ENCODE results near the gene F8. TPM values are rescaled to one million over a fixed set of nuclear protein-coding genes. Genes with fewer than 3 reads are reported as not detected.
A peak's percentile ranks its signal among the peaks of the same experiment; 100 is the strongest.
"Not testable (repeated sequence)": the region's sequence is repeated elsewhere in the genome, so short reads cannot be mapped to it uniquely, and the experiment has no call there.

F8 gene
- total RNA-seq, 1 experiment from 2014 or later = 3.3 TPM

- Histone ChIP-seq H3K27me3 (replicated peaks) (no peaks in the 10 kb centered on the region), H3K27ac (no peak overlapping the region), H3K4me3 (no peak overlapping the region), H3K36me3 (no peaks in the 10 kb centered on the region), H3K4me1 (replicated peaks) (no peaks in the 10 kb centered on the region), H3K9me3 (replicated peaks) (no peaks in the 10 kb centered on the region)
- no peak for DNase-seq (ENCODE audit: low read depth in 1 of 2, low spot score in 2 of 2)
Observed at GRCh38 chrX:154988719-154989118, 33.8 kb downstream of the F8 start.

DNA sequence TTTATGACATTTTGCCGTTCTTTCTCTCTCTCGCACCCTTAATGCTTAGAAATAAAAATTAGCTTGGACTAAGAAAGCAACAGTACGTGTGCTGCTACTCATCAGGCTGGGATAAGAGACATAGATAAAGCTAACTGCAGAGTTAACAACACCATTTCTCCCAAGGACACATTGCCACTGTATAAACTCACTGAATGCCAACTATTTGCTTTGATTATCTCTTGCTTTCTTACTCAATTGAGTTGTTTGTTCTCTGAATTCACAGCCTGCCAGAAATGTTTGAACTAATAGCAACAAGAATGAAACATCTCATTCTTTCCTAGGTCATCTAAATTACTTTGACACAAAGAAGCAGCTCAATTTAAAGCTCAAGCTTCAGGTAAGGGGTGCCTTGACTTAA, 34.6 kb downstream of the F8 start:
- Histone ChIP-seq H3K27me3 (replicated peaks) (no peaks in the 10 kb centered on the region), H3K27ac (no peak overlapping the region), H3K9me3 (replicated peaks) (no peaks in the 10 kb centered on the region), H3K4me1 (replicated peaks) (no peaks in the 10 kb centered on the region), H3K36me3 (no peaks in the 10 kb centered on the region), H3K4me3 (no peak overlapping the region)
- no peak for DNase-seq (ENCODE audit: low read depth in 1 of 2, low spot score in 2 of 2)

DNA sequence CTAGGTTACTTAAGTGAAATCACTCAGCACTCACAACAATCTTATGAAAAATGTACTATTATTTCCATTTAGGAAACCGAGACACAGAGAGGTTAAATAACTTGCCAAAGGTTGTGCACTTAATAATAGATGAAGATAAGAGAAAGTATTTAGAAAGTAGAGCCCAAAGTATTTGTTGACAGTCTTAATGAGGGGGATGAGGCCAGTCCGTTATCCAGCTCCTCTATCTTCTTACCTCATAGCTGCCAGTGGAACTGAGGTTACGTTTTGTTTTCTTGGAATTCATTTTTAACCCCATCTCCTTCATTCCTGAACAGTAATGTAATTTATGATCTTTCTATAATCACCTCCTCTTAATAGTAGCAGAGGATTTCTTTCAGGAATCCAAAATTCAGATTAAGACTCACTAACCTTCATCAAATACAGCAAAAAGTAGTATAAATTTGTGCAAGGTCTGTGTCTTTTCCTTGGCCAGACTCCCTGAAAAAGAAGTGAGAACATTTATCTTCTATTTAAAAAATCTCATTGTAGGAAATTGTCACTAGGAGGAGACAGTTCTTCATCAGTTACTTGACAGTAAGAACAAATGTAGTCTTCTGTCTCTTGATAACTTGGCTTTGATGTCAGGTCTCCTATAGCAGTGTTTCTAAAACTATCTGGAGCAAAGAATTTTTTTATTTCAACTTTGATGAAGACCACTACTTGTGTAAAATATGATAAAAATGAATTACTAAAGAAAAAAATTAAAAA, 35.5 kb downstream of the F8 start:
- H3K4me3 ChIP-seq = no peak overlapping the region
- H3K36me3 ChIP-seq = no peaks in the 10 kb centered on the region
- no peaks in the 10 kb centered on the region for H3K9me3 ChIP-seq (replicated peaks)
- no peak overlapping the region for H3K27ac ChIP-seq
- no peak for DNase-seq (ENCODE audit: low read depth in 1 of 2, low spot score in 2 of 2)
- H3K4me1 ChIP-seq (replicated peaks) = no peaks in the 10 kb centered on the region
- no peaks in the 10 kb centered on the region for H3K27me3 ChIP-seq (replicated peaks)

DNA sequence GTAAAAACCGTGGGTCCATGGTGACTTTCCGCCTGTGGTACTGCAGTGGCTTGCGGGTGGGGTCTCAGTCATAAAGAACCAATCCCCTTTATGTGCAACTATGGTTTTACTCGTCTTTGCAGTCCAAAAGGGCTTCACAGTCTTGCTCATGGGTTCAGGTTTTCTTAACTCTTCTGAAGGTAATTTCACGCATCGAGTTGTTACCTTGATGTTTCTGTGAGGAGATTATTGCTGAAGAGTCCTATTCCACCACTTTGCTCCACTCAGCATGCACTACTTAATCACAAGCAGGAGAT, 41.5 kb downstream of the F8 start:
- no peaks in the 10 kb centered on the region for H3K36me3 ChIP-seq
- H3K27ac ChIP-seq = no peak overlapping the region
- no peak for DNase-seq (ENCODE audit: low read depth in 1 of 2, low spot score in 2 of 2)
- no peaks in the 10 kb centered on the region for H3K9me3 ChIP-seq (replicated peaks)
- H3K4me1 ChIP-seq (replicated peaks) = 0 out of 2 replicates have a peak, but pooled peaks cover 4% of the 10 kb centered on the region
- H3K27me3 ChIP-seq (replicated peaks) = no peaks in the 10 kb centered on the region
- H3K4me3 ChIP-seq = no peak overlapping the region; the same call in 1 of the 2 replicates

DNA sequence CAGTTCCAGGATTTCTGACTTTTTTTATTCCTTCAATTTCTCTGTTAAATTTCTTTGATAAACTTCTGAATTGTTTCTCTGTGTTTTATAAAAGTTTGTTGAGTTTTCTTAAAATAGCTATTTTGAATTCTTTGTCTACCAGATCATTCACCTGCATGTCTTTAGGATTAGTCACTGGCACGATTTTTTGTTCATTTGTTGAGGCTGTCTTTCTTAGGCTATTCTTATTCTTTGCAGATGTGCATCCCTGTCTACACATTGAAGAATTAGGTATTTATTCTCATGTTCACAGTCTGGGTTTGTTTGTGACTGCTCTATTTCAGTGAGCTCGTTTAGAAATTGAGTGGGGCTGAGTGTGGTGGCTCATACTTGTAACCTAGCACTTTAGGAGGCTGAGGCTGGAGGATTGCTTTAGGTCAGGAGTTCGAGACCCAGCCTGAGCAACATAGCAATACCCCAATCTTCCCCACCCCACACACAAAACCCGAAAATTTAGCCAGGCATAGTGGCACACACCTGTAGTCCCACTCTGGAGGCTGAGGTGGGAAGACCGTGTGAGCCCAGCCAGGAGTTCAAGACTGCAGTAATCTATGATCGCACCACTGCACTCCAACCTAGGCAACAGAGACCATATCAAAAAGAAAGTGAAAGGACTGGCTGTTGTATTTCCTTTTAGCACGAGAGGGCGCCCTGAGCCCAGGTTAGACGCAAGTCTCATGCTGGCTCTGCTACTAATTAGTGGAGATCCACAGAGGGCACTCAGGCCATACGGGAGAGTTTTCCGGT, 42.0 kb downstream of the F8 start:
- DNase-seq (ENCODE audit: low read depth in 1 of 2, low spot score in 2 of 2) = peak; percentile 60 to 71
- Histone ChIP-seq H3K4me3 (peak overlapping the region; percentile 34), H3K27ac (no peak overlapping the region), H3K9me3 (replicated peaks) (no peaks in the 10 kb centered on the region), H3K36me3 (no peaks in the 10 kb centered on the region), H3K27me3 (replicated peaks) (no peaks in the 10 kb centered on the region), H3K4me1 (replicated peaks) (0 out of 2 replicates have a peak, but pooled peaks cover 4% of the 10 kb centered on the region)

DNA sequence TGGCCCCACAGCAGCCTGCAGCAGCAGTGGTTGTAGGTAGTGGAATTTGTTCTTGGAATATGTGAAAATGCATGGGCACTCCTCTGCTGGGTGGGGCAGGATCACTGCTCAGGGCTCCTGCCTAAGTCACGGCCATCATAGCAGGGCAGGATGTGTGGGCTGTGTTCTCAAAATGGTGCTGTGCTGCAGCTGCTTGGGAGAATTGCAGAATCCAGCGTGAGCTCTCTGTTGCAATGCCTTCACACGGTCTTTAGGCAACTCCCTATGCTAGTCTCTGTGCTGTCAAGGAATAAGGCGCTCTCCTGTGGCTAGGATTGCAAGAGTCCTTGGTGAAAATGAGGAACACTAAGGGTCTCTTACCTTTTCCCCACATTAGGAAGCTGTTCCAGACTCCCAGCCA, 42.9 kb downstream of the F8 start:
- Histone ChIP-seq H3K9me3 (replicated peaks) (no peaks in the 10 kb centered on the region), H3K27ac (no peak overlapping the region), H3K36me3 (no peaks in the 10 kb centered on the region), H3K4me3 (no peak overlapping the region), H3K27me3 (replicated peaks) (no peaks in the 10 kb centered on the region), H3K4me1 (replicated peaks) (0 out of 2 replicates have a peak, but pooled peaks cover 4% of the 10 kb centered on the region)
- DNase-seq (ENCODE audit: low read depth in 1 of 2, low spot score in 2 of 2) = no peak

DNA sequence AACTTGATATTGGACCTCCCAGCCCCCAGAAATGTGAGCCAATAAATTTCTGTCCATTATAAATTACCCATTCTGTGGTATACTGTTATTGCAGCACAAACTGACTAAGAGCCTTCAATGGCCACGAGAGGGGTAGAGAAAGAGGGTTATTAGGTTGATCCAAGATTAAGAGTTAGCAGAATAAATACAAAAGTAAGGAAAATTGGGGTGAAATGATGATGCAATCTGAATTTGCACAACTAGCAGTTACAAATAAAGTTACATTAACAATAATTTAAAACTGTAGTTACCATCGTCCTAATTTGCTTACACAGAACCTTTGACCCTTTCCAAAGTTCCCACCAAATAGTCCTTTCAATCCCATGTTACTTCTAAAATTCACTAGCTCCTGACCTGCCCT, 54.2 kb downstream of the F8 start:
- H3K4me3 ChIP-seq = no peak overlapping the region
- H3K4me1 ChIP-seq (replicated peaks) = peaks cover 4% of the 10 kb centered on the region; the same call in 1 of the 2 replicates
- no peak for DNase-seq (ENCODE audit: low read depth in 1 of 2, low spot score in 2 of 2)

DNA sequence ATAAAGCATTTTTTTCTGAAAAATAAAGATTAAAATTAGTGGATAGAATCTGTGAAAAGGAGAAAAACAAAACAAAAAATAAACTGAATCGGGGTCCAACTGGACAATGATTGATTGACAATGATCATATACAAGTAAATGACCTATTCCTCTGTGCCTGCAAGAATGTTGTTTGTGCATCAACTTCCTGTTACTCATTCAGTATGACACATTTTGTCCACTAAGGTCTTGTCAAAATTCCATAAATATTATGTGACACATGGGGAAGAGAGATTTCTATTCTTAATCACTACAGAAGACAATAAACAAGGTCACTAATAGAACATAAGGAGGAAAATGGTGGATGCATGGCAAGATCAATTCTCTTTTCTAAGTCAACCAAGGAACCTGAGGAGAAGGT, 54.9 kb downstream of the F8 start:
- no peaks in the 10 kb centered on the region for H3K9me3 ChIP-seq (replicated peaks)
- no peak overlapping the region for H3K27ac ChIP-seq
- no peaks in the 10 kb centered on the region for H3K36me3 ChIP-seq
- DNase-seq (ENCODE audit: low read depth in 1 of 2, low spot score in 2 of 2) = no peak
- H3K27me3 ChIP-seq (replicated peaks) = no peaks in the 10 kb centered on the region
- H3K4me3 ChIP-seq = no peak overlapping the region
- peaks cover 4% of the 10 kb centered on the region; the same call in 1 of the 2 replicates for H3K4me1 ChIP-seq (replicated peaks)

More for the DNA sequence above, 54.2 kb downstream of the F8 start:
- no peaks in the 10 kb centered on the region for H3K36me3 ChIP-seq
- H3K9me3 ChIP-seq (replicated peaks) = no peaks in the 10 kb centered on the region
- no peak overlapping the region for H3K27ac ChIP-seq
- H3K27me3 ChIP-seq (replicated peaks) = no peaks in the 10 kb centered on the region

GRCh38 chrX:154961947-154962346, 60.6 kb downstream of the F8 start:
- no peak overlapping the region for H3K4me3 ChIP-seq
- no peaks in the 10 kb centered on the region for H3K9me3 ChIP-seq (replicated peaks)
- no peaks in the 10 kb centered on the region for H3K27me3 ChIP-seq (replicated peaks)
- no peak overlapping the region for H3K27ac ChIP-seq
- no peaks in the 10 kb centered on the region for H3K36me3 ChIP-seq
- H3K4me1 ChIP-seq (replicated peaks) = no peaks in the 10 kb centered on the region
- DNase-seq (ENCODE audit: low read depth in 1 of 2, low spot score in 2 of 2) = no peak

- H3K36me3 ChIP-seq; H3K27me3 ChIP-seq (replicated peaks): not testable (repeated sequence)
Observed at GRCh38 chrX:154955799-154956198, 66.7 kb downstream of the F8 start.

GRCh38 chrX:154939265-154939664, 83.3 kb downstream of the F8 start:
- H3K4me1 ChIP-seq (replicated peaks); DNase-seq (ENCODE audit: low read depth in 1 of 2, low spot score in 2 of 2); H3K27ac ChIP-seq; H3K27me3 ChIP-seq (replicated peaks); H3K36me3 ChIP-seq; H3K9me3 ChIP-seq (replicated peaks); H3K4me3 ChIP-seq: not testable (repeated sequence)

More at GRCh38 chrX:154955799-154956198, 66.7 kb downstream of the F8 start:
- not testable (repeated sequence) for H3K9me3 ChIP-seq (replicated peaks); H3K27ac ChIP-seq; DNase-seq (ENCODE audit: low read depth in 1 of 2, low spot score in 2 of 2); H3K4me3 ChIP-seq; H3K4me1 ChIP-seq (replicated peaks)

GRCh38 chrX:154924771-154925170, 97.8 kb downstream of the F8 start:
- not testable (repeated sequence) for H3K27ac ChIP-seq; H3K27me3 ChIP-seq (replicated peaks); H3K4me1 ChIP-seq (replicated peaks); DNase-seq (ENCODE audit: low read depth in 1 of 2, low spot score in 2 of 2); H3K36me3 ChIP-seq; H3K9me3 ChIP-seq (replicated peaks); H3K4me3 ChIP-seq

DNA sequence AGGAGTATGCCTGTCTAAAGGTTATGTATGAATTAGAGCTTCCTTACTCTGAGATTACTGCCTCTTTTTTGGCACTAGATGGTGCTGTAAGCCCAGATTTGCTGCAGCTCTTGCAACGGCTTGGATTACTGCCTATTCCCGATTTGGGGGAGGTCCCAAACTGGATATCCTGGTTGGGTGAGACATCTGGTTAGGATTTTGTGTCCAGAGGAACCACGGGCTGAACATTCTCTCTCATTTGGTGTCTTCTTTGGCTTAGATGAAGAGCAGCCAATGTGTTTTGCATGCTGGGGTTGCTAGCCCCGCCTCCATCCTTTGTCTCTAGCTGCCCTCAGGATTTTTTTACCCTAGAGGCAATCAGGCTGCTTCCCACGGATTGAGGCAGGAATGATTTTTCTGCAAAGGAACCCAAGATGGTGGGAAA, 104.5 kb downstream of the F8 start:
- Histone ChIP-seq H3K27ac (no peak overlapping the region), H3K4me3 (no peak overlapping the region), H3K9me3 (replicated peaks) (no peaks in the 10 kb centered on the region), H3K27me3 (replicated peaks) (no peaks in the 10 kb centered on the region), H3K36me3 (no peaks in the 10 kb centered on the region), H3K4me1 (replicated peaks) (no peaks in the 10 kb centered on the region)
- peak; percentile 52 to 53 for DNase-seq (ENCODE audit: low read depth in 1 of 2, low spot score in 2 of 2)

GRCh38 chrX:154914052-154914451, 108.5 kb downstream of the F8 start:
- Histone ChIP-seq H3K27ac (no peak overlapping the region), H3K4me3 (no peak overlapping the region), H3K4me1 (replicated peaks) (no peaks in the 10 kb centered on the region), H3K36me3 (no peaks in the 10 kb centered on the region), H3K9me3 (replicated peaks) (no peaks in the 10 kb centered on the region), H3K27me3 (replicated peaks) (no peaks in the 10 kb centered on the region)
- DNase-seq (ENCODE audit: low read depth in 1 of 2, low spot score in 2 of 2) = no peak

Measured in SJSA1 (cell line).